SU-DHL-6 (cell line): ENCODE measurements around the gene COX5A.
"Not testable (repeated sequence)": the region's sequence is repeated elsewhere in the genome, so short reads cannot be mapped to it uniquely, and the experiment has no call there.

Source experiments
- H2AFZ ChIP-seq: fragments of 200-600 bp; sonication (generic); 2 replicates; pipeline ENCODE4 v1.6.1; 2014; ENCODE audit warnings: low read depth, mild to moderate bottlenecking, moderate library complexity, mixed read lengths, antibody characterized with exemption, low read length; ENCODE audit not compliant: severe bottlenecking
- H3F3A ChIP-seq: fragments of 200-600 bp; shearing (Covaris generic); 2 replicates; pipeline ENCODE4 v1.6.0; 2016; ENCODE audit warnings: antibody characterized with exemption, mild to moderate bottlenecking; ENCODE audit not compliant: insufficient read depth
- H3K27ac ChIP-seq: fragments of 200-600 bp; sonication (generic); 2 replicates; pipeline ENCODE4 v1.5.1; 2016; ENCODE audit warnings: low read depth, mild to moderate bottlenecking, low read length, moderate library complexity, mixed read lengths
- H3K27me3 ChIP-seq: fragments of 200-600 bp; sonication (generic), shearing (Covaris generic); 2 replicates; pipeline ENCODE4 v1.6.0; 2014; ENCODE audit warnings: mild to moderate bottlenecking, low read length
- H3K36me3 ChIP-seq: fragments of 200-600 bp; sonication (generic); 2 replicates; pipeline ENCODE4 v1.6.1; 2014; ENCODE audit warnings: mild to moderate bottlenecking, low read length, mixed read lengths
- H3K4me2 ChIP-seq: fragments of 300-600, 200-600 bp; shearing (Covaris generic), sonication (generic); 2 replicates; pipeline ENCODE4 v1.6.0; 2014; ENCODE audit warnings: low read length, low read depth, mild to moderate bottlenecking; ENCODE audit not compliant: poor library complexity, severe bottlenecking
- H3K4me3 ChIP-seq: fragments of 200-600 bp; sonication (generic); 2 replicates; pipeline ENCODE4 v1.5.1; 2014; ENCODE audit warnings: antibody characterized with exemption, low read length, mild to moderate bottlenecking, mixed read lengths; ENCODE audit not compliant: insufficient read depth, poor library complexity, severe bottlenecking
- H3K79me2 ChIP-seq: fragments of 200-600 bp; sonication (generic); 2 replicates; pipeline ENCODE4 v1.6.1; 2014; ENCODE audit warnings: mild to moderate bottlenecking, low read length, moderate library complexity; ENCODE audit not compliant: insufficient read depth
- H3K9ac ChIP-seq: fragments of 200-600 bp; sonication (generic); 2 replicates; pipeline ENCODE4 v1.7.0; 2014; ENCODE audit warnings: mild to moderate bottlenecking, low read length
- H3K9me2 ChIP-seq: fragments of 200-600 bp; sonication (generic); replicated peaks from 2 replicates; pipeline ENCODE4 v1.6.1; 2014; ENCODE audit warnings: low read length; ENCODE audit not compliant: insufficient read depth
- H3K9me3 ChIP-seq: fragments of 200-600 bp; sonication (generic); 2 replicates; pipeline ENCODE4 v1.6.1; 2014; ENCODE audit warnings: low read length, mixed read lengths; ENCODE audit not compliant: insufficient read depth
- H4K20me1 ChIP-seq: fragments of 200-600 bp; sonication (generic); 2 replicates; pipeline ENCODE4 v1.6.1; 2014; ENCODE audit warnings: low read depth, mild to moderate bottlenecking, antibody characterized with exemption, low read length, moderate library complexity, mixed read lengths
- EZH2phosphoT487 ChIP-seq: fragments of 200-600 bp; sonication (generic), shearing (Covaris generic); conservative IDR thresholded peaks from 2 replicates; pipeline ENCODE4 v1.6.1; 2018; ENCODE audit warnings: mild to moderate bottlenecking, antibody characterized with exemption, low read length, moderate library complexity, mixed read lengths
- TF ChIP-seq, protein P1 (sequence below): fragments of 200-600 bp; sonication (generic); IDR thresholded peaks from one replicate; pipeline ENCODE4 v1.5.1; 2017; ENCODE audit warnings: antibody characterized with exemption, mild to moderate bottlenecking, low read length, moderate library complexity; ENCODE audit not compliant: insufficient read depth, poor library complexity, severe bottlenecking

The COX5A gene

GRCh38 chr15:74917676-74918075 lies 20.2 kb downstream of the COX5A start:
- H3K9me2 ChIP-seq = no peaks in the 10 kb centered on the region
- no peaks in the 10 kb centered on the region for H3K27me3 ChIP-seq
- H3K79me2 ChIP-seq = no peaks in the 10 kb centered on the region
- peaks cover 5% of the 10 kb centered on the region; the same call in 1 of the 2 replicates for H3F3A ChIP-seq
- H3K4me3 ChIP-seq = no peak overlapping the region
- H2AFZ ChIP-seq = no peak overlapping the region
- H3K36me3 ChIP-seq = peaks cover 25% of the 10 kb centered on the region; the same call in 1 of the 2 replicates
- no peaks in the 10 kb centered on the region for H4K20me1 ChIP-seq
- H3K27ac ChIP-seq = no peak overlapping the region
- H3K4me2 ChIP-seq = no peak overlapping the region
- H3K9ac ChIP-seq = no peak overlapping the region
- TF ChIP-seq, protein P1, sequence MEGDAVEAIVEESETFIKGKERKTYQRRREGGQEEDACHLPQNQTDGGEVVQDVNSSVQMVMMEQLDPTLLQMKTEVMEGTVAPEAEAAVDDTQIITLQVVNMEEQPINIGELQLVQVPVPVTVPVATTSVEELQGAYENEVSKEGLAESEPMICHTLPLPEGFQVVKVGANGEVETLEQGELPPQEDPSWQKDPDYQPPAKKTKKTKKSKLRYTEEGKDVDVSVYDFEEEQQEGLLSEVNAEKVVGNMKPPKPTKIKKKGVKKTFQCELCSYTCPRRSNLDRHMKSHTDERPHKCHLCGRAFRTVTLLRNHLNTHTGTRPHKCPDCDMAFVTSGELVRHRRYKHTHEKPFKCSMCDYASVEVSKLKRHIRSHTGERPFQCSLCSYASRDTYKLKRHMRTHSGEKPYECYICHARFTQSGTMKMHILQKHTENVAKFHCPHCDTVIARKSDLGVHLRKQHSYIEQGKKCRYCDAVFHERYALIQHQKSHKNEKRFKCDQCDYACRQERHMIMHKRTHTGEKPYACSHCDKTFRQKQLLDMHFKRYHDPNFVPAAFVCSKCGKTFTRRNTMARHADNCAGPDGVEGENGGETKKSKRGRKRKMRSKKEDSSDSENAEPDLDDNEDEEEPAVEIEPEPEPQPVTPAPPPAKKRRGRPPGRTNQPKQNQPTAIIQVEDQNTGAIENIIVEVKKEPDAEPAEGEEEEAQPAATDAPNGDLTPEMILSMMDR = no peak
- TF ChIP-seq EZH2phosphoT487 = no peak
- no peaks in the 10 kb centered on the region for H3K9me3 ChIP-seq

DNA sequence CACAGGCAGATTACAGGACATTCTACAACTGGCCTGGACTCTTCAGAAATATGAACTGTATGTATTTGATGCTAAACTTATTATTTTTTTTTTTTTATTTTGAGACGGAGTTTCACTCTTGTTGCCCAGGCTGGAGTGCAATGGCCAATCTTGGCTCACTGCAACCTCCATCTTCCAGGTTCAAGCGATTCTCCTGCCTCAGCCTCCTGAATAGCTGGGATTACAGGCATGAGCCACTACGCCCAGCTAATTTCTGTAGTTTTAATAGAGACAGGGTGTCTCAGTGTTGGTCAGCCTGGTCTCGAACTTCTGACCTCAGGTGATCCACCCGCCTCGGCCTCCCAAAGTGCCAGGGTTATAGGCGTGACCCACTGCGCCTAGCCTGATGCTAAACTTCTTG lies 24.1 kb downstream of the COX5A start:
- not testable (repeated sequence) for H3K79me2 ChIP-seq, H3K9ac ChIP-seq, H3K27ac ChIP-seq, H2AFZ ChIP-seq, H3K27me3 ChIP-seq, H3K9me3 ChIP-seq, H4K20me1 ChIP-seq, H3K9me2 ChIP-seq, H3K4me3 ChIP-seq, H3F3A ChIP-seq, H3K4me2 ChIP-seq
- peaks cover 14% of the 10 kb centered on the region; the same call in 1 of the 2 replicates for H3K36me3 ChIP-seq

GRCh38 chr15:74913041-74913440 lies 24.8 kb downstream of the COX5A start:
- Histone ChIP-seq H3K79me2 (no peaks in the 10 kb centered on the region), H3K4me3 (no peak overlapping the region), H3K27me3 (no peaks in the 10 kb centered on the region), H3K9ac (no peak overlapping the region), H3F3A (peaks cover 10% of the 10 kb centered on the region; the same call in 1 of the 2 replicates), H3K36me3 (peaks cover 10% of the 10 kb centered on the region; the same call in 1 of the 2 replicates), H3K27ac (no peak overlapping the region), H3K9me3 (no peaks in the 10 kb centered on the region), H3K4me2 (no peak overlapping the region), H2AFZ (no peak overlapping the region), H4K20me1 (no peaks in the 10 kb centered on the region), H3K9me2 (no peaks in the 10 kb centered on the region)
- TF ChIP-seq, protein P1 = no peak
- TF ChIP-seq EZH2phosphoT487 = no peak

DNA sequence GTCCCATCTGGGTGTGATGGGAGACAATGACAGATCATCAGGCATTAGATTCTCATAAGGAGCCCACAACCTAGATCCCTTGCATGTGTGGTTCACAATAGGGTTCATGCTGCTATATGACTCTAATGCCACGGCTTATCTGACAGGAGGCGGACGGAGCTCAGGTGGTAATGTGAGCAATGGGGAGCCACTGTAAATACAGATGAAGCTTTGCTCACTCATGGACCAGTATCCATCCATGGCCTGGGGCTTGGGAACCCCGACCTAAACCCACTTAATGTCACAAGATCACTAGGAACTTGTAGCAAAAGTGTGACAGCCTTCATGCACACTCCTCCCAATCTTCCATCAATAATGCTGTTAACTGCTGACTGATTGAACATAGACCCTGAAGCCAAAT lies 29.2 kb downstream of the COX5A start:
- no peak overlapping the region for H3K4me2 ChIP-seq
- H4K20me1 ChIP-seq = no peaks in the 10 kb centered on the region
- H3K27ac ChIP-seq = no peak overlapping the region
- peaks cover 14% of the 10 kb centered on the region; the same call in 1 of the 2 replicates for H3F3A ChIP-seq
- H2AFZ ChIP-seq = no peak overlapping the region
- no peaks in the 10 kb centered on the region for H3K36me3 ChIP-seq
- TF ChIP-seq EZH2phosphoT487 = no peak
- TF ChIP-seq, protein P1 = no peak
- H3K9me3 ChIP-seq = no peaks in the 10 kb centered on the region
- H3K9ac ChIP-seq = no peak overlapping the region
- no peaks in the 10 kb centered on the region for H3K27me3 ChIP-seq
- H3K4me3 ChIP-seq = no peak overlapping the region
- H3K79me2 ChIP-seq = peaks cover 5% of the 10 kb centered on the region; the same call in 1 of the 2 replicates
- no peaks in the 10 kb centered on the region for H3K9me2 ChIP-seq
